AG09319 (cell line): Measurements from ENCODE around the gene ITGAV.

ENCODE experiments used
- DNase-seq: peaks from one replicate; pipeline ENCODE4 v3.0.0-alpha.2; 2010; ENCODE audit warnings: low read depth; ENCODE audit errors: extremely low read depth
- TF ChIP-seq, protein P1 (sequence below): IDR thresholded peaks from 2 replicates; pipeline ENCODE4 v1.5.1; 2011; ENCODE audit warnings: low read depth, mild to moderate bottlenecking, inconsistent platforms, low read length, moderate library complexity

ITGAV gene

DNA sequence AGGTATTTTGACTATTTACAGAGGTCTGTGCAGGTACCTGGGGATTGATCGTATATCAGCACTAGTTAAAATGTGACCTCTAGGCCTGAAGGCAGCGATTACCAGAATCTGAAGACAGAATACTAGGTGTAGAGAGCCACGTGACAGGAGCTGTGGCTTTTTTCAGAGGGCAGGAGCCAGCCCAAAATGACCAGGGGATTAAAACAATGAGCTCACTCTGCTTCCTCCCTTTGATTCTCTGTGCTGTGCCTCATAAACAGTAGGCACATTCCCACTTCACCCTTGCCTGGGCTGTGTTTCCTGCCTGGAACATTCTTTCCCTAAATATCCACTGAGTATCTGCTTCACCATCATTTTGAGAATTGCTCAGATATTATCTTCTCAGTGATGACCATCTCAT is 15.2 kb downstream of the ITGAV start:
- DNase-seq, result no peak
- TF ChIP-seq, protein P1, sequence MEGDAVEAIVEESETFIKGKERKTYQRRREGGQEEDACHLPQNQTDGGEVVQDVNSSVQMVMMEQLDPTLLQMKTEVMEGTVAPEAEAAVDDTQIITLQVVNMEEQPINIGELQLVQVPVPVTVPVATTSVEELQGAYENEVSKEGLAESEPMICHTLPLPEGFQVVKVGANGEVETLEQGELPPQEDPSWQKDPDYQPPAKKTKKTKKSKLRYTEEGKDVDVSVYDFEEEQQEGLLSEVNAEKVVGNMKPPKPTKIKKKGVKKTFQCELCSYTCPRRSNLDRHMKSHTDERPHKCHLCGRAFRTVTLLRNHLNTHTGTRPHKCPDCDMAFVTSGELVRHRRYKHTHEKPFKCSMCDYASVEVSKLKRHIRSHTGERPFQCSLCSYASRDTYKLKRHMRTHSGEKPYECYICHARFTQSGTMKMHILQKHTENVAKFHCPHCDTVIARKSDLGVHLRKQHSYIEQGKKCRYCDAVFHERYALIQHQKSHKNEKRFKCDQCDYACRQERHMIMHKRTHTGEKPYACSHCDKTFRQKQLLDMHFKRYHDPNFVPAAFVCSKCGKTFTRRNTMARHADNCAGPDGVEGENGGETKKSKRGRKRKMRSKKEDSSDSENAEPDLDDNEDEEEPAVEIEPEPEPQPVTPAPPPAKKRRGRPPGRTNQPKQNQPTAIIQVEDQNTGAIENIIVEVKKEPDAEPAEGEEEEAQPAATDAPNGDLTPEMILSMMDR, result no peak

DNA sequence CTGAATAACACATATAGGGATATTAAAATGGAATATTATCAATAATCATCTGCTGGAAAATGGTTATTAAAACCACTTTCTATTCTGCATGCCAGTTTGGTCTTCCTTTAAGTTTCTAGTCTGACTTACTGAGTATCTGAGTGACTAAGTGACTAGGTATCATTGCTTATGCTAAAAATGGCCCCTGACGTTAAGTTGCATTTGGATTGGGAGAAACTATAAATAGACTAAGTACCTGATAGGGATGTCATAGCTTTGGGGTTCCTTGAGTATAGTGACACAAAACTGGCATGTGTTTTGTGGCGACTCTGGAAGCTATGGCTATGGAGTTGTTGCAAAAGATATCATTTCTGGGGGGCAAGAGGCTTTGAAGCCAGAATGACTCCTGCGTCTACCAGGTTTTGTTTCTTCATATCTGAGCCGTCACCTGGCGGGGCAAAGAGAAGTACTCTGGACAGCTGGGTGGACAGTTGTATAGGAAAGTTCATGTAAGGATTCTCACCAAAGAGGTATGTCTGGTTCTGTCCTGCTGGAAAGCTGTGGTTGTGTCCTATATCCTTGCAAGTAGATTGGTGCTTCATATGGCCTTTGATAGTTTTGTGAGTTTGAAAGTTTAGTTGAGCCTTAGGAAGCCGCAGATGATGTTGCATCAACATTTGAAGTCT is 17.9 kb downstream of the ITGAV start:
- TF ChIP-seq, protein P1, result no peak
- DNase-seq, result no peak

DNA sequence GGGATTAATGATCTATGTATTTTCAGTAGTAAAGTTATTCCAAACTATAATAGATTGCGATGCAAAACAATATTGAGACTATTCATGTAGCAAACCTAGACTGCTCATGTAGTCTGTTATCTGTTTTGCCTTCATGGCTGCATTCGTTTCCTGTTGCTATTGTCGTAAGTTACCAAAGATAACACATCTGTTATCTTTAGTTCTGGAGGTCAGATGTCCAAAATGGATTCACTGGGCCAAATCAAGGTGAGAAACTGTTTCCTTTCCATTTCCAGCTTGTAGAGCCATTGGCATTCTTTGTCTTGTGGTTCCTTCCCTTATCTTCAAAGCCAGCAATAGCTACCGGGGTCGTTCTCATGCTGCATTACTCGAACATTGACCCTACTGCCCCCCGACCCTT is 20.9 kb downstream of the ITGAV start:
- TF ChIP-seq, protein P1, result no peak
- no peak for DNase-seq

DNA sequence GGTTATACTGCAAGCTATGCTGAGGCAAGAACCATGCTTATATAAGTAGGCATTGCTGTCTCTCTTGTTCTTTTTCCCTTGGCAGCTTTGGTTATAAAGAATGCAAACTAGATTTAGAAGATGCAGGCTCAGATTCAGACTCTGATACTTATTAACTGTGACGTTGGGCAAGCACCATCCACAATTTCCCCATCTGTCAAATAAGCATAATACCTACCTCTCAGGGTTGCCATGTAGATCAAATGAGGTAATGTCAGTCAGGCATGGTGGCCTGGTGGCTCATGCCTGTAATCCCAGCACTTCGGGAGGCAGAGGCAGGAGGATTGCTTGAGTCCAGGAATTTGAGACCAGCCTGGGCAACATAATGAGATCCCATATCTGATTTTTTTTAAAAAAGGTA is 21.7 kb downstream of the ITGAV start:
- DNase-seq, result no peak
- TF ChIP-seq, protein P1, result no peak

DNA sequence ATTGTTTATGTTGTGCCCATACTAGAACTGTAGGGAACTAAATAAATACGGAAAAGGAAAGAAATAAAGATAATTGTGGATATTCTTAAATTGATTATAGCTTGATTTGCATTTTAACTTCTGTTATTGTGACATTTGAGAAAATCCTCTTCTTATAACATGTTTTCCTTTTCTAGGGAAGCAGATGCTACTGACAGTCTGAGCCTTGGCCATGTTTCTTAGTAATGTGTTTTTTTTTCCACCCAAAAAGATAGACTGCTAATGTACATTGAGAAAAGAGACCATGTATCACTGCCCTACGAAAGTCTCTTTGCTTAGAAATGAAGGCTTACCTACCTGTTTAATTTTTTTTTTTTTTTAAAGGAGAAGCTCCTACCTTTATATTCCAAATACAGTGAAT is 22.2 kb downstream of the ITGAV start:
- DNase-seq, result no peak
- TF ChIP-seq, protein P1, result no peak

GRCh38 chr2:186612555-186613440 is 22.9 kb downstream of the ITGAV start:
- DNase-seq, result no peak
- TF ChIP-seq, protein P1, result no peak

GRCh38 chr2:186614373-186614772 is 24.5 kb downstream of the ITGAV start:
- TF ChIP-seq, protein P1, result no peak
- DNase-seq, result no peak
